HepG2 (cell line): ENCODE results near the gene TPPP2. TPM values are rescaled to one million over a fixed set of nuclear protein-coding genes. Genes with fewer than 3 reads are reported as not detected.

Experiments used
- FIP1L1 ChIP-seq: fragments of 200-400 bp; formaldehyde crosslinking; IDR thresholded peaks from 2 replicates; pipeline ENCODE4 v1.6.1; 2018; ENCODE audit warnings: low read depth, mild to moderate bottlenecking, low read length, moderate library complexity, borderline replicate concordance; ENCODE audit not compliant: insufficient read depth
- KMT2B ChIP-seq: IDR thresholded peaks from 2 replicates; pipeline ENCODE4 v1.6.1; 2016; ENCODE audit warnings: missing genetic modification reagents, missing compliant biosample characterization
- NR2F1 ChIP-seq, 2 experiments: fragments of 450-650 bp in 1 of 2; formaldehyde crosslinking in 1 of 2; IDR thresholded peaks; 2 replicates each; pipeline versions ENCODE4 v1.5.0 to v1.6.1; 2016 to 2020; ENCODE audit warnings: mild to moderate bottlenecking in 1 of 2, missing compliant biosample characterization in 1 of 2, missing genetic modification reagents in 1 of 2, moderate library complexity in 1 of 2
- ZNF143 ChIP-seq: sonication (generic); formaldehyde crosslinking; IDR thresholded peaks from 2 replicates; pipeline ENCODE4 v1.4.0; 2020; ENCODE audit warnings: missing genetic modification reagents
- polyA plus RNA-seq, 8 experiments: library from polyadenylated mRNA; depleted of rRNA in 3 of 8; stranded (reverse) in 7 of 8; unstranded in 1 of 8; fragments of >200 nt; fragmentation: Illumina TruSeq in 4 of 8; extraction: Trizol in 4 of 8; gene quantifications; 2 replicates each; pipeline versions ENCODE4 v1.2.1 to v1.2.3, GENCODE V29; 2011 to 2016; ENCODE audit warnings: low read depth in 4 of 8, missing spikeins in 1 of 8, mixed read lengths in 1 of 8; ENCODE audit not compliant: insufficient read depth in 1 of 8
- total RNA-seq, 5 experiments: library from RNA; depleted of rRNA; stranded (reverse); fragments of >200 nt; fragmentation: Illumina TruSeq; extraction: Trizol; gene quantifications; 2 replicates each; pipeline ENCODE4 v1.2.3, GENCODE V29; 2016; ENCODE audit warnings: low read depth in 1 of 5
- TF ChIP-seq, protein P1 (sequence below): sonication (generic); formaldehyde crosslinking; IDR thresholded peaks from 2 replicates; pipeline ENCODE4 v1.8.1; 2023; ENCODE audit warnings: mild to moderate bottlenecking, moderate library complexity, missing genetic modification reagents
- TF ChIP-seq, protein P2 (sequence below): sonication (generic); formaldehyde crosslinking; IDR thresholded peaks from 2 replicates; pipeline ENCODE4 v1.4.0; 2020; ENCODE audit warnings: mild to moderate bottlenecking, missing genetic modification reagents
- TF ChIP-seq, protein P3 (sequence below): sonication (generic); formaldehyde crosslinking; IDR thresholded peaks from 2 replicates; pipeline ENCODE4 v1.4.0; 2020; ENCODE audit warnings: missing genetic modification reagents
- TF ChIP-seq, protein P4 (sequence below): sonication (generic); formaldehyde crosslinking; IDR thresholded peaks from 2 replicates; pipeline ENCODE4 v1.4.0; 2020; ENCODE audit warnings: missing genetic modification reagents
- TF ChIP-seq, protein P5 (sequence below): sonication (generic); formaldehyde crosslinking; IDR thresholded peaks from 2 replicates; pipeline ENCODE4 v1.4.0; 2020; ENCODE audit warnings: missing genetic modification reagents, mild to moderate bottlenecking, borderline replicate concordance
- TF ChIP-seq, protein P6 (sequence below): sonication (generic); formaldehyde crosslinking; IDR thresholded peaks from 2 replicates; pipeline ENCODE4 v1.4.0; 2020; ENCODE audit warnings: missing genetic modification reagents
- TF ChIP-seq, protein P7 (sequence below): sonication (generic); formaldehyde crosslinking; IDR thresholded peaks from 2 replicates; pipeline ENCODE4 v1.4.0; 2020; ENCODE audit warnings: missing genetic modification reagents, low read depth, mild to moderate bottlenecking, borderline replicate concordance

The TPPP2 gene
- total and polyA plus RNA-seq, 2 of the 13 experiments (the other 11 are each of a cell fraction or from before 2014, with no cell fraction given), result 0.58 to 4.2 TPM

DNA sequence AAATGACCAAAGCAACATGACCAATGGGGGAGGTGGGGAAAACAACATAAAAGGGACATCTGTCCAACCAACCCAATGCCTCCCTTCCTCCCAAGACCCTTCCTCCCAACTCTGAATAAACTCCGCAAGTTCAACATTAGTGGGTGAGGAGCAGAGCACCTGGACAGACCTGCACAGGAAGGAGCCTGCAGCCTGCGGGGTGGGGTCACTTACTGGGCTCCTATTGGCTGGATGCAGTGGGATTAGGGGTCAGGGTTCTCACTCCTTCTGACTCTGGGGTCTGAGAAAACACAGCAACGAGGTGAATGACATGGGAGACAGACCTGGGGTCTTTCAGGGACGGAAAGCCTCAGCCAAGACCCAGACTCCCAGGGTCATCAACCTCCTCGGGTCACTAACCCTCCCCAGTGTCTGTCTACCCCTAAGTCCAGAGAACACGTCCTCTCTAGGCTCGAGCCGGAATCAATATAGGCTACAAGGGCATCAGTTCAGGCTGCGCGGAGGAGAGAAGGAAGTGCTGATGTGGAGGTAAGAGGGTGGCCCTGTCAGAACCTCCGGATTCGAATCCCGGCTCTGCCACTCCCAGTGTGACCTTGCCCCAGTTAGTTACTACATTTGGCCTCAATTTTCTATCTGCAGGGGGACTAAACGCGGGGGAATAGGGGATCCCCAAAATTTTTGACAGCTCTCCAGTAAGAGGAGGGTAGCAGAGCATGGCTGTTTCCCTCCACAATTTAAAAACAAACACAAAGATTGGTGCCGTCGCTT is 6.0 kb upstream of the TPPP2 start (continued):
- TF ChIP-seq, protein P1, sequence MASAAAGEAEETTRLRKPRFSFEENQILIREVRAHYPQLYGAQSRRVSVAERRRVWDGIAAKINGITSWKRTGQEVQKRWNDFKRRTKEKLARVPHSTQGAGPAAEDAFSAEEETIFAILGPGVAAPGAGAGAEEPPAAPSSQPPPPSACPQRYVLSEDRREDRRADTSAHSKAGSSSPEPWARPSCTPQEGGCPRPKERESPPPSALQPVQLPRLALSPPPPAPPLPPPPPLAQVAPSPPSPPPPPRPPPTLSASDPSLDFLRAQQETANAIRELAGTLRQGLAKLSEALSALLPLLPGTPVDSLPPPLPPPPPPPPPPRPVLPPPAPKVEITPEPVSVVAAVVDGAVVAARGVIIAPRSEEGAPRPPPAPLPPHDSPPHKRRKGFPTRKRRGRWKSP (CRISPR knock-in tag), result 0 out of 2 replicates have a peak, but pooled peaks have one; percentile 33
- TF ChIP-seq, protein P2, sequence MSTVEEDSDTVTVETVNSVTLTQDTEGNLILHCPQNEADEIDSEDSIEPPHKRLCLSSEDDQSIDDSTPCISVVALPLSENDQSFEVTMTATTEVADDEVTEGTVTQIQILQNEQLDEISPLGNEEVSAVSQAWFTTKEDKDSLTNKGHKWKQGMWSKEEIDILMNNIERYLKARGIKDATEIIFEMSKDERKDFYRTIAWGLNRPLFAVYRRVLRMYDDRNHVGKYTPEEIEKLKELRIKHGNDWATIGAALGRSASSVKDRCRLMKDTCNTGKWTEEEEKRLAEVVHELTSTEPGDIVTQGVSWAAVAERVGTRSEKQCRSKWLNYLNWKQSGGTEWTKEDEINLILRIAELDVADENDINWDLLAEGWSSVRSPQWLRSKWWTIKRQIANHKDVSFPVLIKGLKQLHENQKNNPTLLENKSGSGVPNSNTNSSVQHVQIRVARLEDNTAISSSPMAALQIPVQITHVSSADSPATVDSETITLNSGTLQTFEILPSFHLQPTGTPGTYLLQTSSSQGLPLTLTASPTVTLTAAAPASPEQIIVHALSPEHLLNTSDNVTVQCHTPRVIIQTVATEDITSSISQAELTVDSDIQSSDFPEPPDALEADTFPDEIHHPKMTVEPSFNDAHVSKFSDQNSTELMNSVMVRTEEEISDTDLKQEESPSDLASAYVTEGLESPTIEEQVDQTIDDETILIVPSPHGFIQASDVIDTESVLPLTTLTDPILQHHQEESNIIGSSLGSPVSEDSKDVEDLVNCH, result no peak
- TF ChIP-seq, protein P3, sequence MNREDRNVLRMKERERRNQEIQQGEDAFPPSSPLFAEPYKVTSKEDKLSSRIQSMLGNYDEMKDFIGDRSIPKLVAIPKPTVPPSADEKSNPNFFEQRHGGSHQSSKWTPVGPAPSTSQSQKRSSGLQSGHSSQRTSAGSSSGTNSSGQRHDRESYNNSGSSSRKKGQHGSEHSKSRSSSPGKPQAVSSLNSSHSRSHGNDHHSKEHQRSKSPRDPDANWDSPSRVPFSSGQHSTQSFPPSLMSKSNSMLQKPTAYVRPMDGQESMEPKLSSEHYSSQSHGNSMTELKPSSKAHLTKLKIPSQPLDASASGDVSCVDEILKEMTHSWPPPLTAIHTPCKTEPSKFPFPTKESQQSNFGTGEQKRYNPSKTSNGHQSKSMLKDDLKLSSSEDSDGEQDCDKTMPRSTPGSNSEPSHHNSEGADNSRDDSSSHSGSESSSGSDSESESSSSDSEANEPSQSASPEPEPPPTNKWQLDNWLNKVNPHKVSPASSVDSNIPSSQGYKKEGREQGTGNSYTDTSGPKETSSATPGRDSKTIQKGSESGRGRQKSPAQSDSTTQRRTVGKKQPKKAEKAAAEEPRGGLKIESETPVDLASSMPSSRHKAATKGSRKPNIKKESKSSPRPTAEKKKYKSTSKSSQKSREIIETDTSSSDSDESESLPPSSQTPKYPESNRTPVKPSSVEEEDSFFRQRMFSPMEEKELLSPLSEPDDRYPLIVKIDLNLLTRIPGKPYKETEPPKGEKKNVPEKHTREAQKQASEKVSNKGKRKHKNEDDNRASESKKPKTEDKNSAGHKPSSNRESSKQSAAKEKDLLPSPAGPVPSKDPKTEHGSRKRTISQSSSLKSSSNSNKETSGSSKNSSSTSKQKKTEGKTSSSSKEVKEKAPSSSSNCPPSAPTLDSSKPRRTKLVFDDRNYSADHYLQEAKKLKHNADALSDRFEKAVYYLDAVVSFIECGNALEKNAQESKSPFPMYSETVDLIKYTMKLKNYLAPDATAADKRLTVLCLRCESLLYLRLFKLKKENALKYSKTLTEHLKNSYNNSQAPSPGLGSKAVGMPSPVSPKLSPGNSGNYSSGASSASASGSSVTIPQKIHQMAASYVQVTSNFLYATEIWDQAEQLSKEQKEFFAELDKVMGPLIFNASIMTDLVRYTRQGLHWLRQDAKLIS (CRISPR knock-in tag), result no peak
- TF ChIP-seq, protein P4, sequence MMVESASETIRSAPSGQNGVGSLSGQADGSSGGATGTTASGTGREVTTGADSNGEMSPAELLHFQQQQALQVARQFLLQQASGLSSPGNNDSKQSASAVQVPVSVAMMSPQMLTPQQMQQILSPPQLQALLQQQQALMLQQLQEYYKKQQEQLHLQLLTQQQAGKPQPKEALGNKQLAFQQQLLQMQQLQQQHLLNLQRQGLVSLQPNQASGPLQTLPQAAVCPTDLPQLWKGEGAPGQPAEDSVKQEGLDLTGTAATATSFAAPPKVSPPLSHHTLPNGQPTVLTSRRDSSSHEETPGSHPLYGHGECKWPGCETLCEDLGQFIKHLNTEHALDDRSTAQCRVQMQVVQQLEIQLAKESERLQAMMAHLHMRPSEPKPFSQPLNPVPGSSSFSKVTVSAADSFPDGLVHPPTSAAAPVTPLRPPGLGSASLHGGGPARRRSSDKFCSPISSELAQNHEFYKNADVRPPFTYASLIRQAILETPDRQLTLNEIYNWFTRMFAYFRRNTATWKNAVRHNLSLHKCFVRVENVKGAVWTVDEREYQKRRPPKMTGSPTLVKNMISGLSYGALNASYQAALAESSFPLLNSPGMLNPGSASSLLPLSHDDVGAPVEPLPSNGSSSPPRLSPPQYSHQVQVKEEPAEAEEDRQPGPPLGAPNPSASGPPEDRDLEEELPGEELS (CRISPR knock-in tag), result 0 out of 2 replicates have a peak, but pooled peaks have one; percentile 8
- TF ChIP-seq KMT2B (CRISPR knock-in tag) (no peak), NR2F1 (CRISPR knock-in tag; IDR thresholded peaks at IDR 0.05) (peak; percentile 36 to 67; a peak in 2 of 4 replicates), FIP1L1 (no peak), ZNF143 (CRISPR knock-in tag) (no peak)
- TF ChIP-seq, protein P5, sequence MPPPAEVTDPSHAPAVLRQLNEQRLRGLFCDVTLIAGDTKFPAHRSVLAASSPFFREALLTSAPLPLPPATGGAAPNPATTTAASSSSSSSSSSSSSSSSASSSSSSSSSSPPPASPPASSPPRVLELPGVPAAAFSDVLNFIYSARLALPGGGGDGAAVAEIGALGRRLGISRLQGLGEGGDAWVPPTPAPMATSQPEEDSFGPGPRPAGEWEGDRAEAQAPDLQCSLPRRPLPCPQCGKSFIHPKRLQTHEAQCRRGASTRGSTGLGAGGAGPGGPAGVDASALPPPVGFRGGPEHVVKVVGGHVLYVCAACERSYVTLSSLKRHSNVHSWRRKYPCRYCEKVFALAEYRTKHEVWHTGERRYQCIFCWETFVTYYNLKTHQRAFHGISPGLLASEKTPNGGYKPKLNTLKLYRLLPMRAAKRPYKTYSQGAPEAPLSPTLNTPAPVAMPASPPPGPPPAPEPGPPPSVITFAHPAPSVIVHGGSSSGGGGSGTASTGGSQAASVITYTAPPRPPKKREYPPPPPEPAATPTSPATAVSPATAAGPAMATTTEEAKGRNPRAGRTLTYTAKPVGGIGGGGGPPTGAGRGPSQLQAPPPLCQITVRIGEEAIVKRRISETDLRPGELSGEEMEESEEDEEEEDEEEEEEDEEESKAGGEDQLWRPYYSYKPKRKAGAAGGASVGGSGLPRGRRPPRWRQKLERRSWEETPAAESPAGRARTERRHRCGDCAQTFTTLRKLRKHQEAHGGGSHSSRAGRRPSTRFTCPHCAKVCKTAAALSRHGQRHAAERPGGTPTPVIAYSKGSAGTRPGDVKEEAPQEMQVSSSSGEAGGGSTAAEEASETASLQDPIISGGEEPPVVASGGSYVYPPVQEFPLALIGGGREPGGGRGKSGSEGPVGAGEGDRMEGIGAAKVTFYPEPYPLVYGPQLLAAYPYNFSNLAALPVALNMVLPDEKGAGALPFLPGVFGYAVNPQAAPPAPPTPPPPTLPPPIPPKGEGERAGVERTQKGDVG (CRISPR knock-in tag), result no peak
- TF ChIP-seq, protein P6, sequence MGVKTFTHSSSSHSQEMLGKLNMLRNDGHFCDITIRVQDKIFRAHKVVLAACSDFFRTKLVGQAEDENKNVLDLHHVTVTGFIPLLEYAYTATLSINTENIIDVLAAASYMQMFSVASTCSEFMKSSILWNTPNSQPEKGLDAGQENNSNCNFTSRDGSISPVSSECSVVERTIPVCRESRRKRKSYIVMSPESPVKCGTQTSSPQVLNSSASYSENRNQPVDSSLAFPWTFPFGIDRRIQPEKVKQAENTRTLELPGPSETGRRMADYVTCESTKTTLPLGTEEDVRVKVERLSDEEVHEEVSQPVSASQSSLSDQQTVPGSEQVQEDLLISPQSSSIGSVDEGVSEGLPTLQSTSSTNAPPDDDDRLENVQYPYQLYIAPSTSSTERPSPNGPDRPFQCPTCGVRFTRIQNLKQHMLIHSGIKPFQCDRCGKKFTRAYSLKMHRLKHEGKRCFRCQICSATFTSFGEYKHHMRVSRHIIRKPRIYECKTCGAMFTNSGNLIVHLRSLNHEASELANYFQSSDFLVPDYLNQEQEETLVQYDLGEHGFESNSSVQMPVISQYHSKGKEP (CRISPR knock-in tag), result no peak
- TF ChIP-seq, protein P7, sequence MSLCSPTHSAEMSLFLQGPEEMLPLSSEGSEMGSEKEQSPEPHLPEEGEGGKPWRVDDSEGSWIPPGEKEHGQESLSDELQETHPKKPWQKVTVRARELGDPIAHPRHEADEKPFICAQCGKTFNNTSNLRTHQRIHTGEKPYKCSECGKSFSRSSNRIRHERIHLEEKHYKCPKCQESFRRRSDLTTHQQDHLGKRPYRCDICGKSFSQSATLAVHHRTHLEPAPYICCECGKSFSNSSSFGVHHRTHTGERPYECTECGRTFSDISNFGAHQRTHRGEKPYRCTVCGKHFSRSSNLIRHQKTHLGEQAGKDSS (CRISPR knock-in tag), result no peak
